NOMO-1 treated with dmso at 0.1 percent for 144 hours (cell line): ENCODE data around the gene KANSL1L.
A peak's percentile ranks its signal among the peaks of the same experiment; 100 is the strongest.
"Not testable (repeated sequence)": the region's sequence is repeated elsewhere in the genome, so short reads cannot be mapped to it uniquely, and the experiment has no call there.

Experiments
- DNase-seq: peaks from one replicate; lab custom pipeline; 2025; ENCODE audit not compliant: unreplicated experiment; lab: John Stamatoyannopoulos, UW

Gene KANSL1L

DNA sequence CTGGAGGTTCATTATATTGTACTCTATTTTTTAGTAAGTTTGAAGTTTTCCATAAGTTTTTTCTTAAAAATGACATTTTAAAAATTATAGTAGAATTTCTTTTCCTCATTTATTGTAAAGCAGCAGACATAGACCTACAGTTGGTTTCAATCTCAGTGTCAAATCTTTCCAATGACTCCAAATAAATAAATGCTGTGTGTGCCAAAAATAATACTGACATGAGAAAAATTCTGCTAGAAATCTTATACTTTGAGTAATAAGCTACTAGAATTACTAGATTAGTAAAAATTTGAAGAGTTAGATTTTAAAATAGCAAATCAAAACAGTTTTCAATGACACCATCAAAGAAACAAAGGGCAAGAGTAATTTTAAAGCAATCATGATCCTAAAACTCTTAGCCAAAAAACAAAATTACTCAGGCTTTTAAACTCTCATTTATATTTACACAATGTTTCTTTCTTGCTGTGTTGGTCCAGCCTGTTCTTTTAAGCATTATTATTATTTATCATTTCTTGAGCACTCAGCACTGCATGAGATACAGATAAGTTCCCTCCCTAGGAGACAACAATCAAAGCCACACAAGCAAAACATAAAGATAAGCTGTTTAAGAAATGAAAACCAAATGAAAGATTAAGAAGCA lies 8.3 kb upstream of the KANSL1L start:
- DNase-seq = no peak

DNA sequence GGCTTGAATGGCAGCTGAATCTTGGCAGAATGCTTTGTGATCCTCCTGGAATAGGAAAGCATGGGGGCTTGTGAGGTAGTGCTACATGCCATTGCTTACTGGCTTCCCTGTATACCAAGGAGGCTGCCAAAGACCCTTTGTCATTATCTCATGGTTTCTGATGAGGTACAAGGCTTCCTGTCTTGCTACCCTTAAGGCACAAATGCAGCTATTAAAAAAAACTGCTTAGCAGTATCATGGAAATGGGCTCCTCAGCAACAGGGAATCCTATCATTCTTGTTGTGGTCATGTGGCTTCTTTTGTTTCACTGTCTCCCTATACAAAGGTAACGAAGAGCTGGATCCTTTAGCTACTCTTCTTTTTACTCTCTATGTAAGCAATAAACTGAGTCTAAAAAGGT lies 6.6 kb upstream of the KANSL1L start:
- no peak for DNase-seq

DNA sequence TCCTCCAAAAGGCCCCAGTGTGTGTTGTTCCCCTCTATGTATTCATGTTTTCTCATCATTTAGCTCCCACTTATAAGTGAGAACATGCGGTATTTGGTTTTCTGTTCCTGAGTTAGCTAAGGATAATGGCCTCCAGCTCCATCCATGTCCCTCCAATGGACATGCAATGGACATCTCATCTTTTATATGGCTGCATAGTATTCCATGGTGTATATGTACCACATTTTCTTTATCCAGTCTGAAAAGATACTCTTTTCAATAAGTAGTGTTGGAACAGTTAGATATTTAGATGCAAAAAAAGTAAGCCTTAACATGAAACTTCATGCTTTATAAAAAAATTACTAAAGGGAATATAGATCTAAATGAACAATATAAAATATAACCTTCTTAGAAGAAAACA lies 5.9 kb upstream of the KANSL1L start:
- DNase-seq = not testable (repeated sequence)

DNA sequence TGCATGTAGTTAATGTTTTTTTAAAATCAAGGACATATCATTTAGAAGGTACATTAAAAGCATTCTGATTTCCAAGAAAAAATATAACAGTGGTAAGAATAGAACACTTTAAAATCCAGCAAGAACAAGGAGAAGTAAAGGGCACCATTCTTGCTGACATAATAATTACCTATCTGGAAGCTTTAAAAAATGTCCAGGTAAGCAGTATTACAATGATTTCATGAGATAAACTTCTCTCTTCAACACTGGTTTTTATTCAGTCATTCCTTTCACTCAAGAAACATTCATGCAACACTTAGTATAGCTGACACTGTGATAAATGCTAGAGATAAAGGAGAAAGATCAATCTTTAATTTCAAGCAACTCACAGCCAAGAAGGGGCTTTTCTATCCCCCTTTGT lies 2.9 kb upstream of the KANSL1L start:
- DNase-seq = no peak

- DNase-seq = no peak
Measured at GRCh38 chr2:210172219-210172575, 988 bp upstream of the KANSL1L start.

DNA sequence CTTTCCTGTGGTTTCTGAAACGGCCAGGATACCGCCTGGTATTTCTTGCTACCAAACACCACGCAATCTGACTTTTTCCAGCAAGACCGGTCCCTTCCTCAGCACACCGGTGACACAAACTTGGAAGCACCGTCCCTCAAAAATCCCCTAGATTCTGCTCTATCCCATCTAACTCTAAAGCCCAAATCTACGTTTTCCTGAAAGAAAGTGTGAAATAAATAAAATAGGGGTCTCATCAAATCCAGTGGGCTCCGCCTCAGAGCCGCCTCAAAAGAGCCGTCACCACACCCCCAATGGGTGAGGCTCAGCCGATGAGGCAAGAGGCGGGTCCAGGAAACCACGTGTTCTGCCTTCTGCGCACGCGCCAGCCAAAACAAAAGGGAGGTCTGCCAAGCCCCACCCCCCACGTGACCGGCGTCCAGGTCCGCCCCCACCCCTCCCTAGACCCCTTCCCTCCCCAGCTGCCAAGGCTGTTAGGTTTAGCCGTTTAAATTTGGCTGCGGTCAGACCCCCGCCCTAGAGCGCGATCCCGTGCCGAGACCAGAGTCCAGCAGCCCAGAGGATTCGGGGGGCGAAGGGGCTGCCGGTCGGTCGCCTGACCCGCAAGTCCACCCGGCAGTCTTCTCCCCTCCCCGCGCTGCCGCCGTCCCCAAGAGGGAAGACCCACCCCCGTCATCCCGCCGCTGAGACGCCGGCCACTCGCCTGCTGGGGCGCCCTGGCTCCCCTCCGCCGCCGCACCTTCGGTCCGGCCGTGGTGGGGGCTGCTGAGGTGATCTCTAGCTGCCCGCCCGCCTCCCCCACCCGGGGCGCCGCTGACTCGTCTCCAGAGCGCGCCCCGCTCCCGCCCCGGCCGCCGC lies 534 bp downstream of the KANSL1L start:
- peak; percentile 90 for DNase-seq

GRCh38 chr2:210170196-210170445 lies 1.1 kb downstream of the KANSL1L start:
- no peak for DNase-seq

GRCh38 chr2:210169516-210170195 lies 1.6 kb downstream of the KANSL1L start:
- peak; percentile 61 for DNase-seq

GRCh38 chr2:210167227-210167626 lies 4.0 kb downstream of the KANSL1L start:
- no peak for DNase-seq

GRCh38 chr2:210162466-210163124 lies 8.6 kb downstream of the KANSL1L start:
- DNase-seq = peak; percentile 16

- DNase-seq = no peak
Measured at GRCh38 chr2:210159059-210159458, 12.2 kb downstream of the KANSL1L start.

DNA sequence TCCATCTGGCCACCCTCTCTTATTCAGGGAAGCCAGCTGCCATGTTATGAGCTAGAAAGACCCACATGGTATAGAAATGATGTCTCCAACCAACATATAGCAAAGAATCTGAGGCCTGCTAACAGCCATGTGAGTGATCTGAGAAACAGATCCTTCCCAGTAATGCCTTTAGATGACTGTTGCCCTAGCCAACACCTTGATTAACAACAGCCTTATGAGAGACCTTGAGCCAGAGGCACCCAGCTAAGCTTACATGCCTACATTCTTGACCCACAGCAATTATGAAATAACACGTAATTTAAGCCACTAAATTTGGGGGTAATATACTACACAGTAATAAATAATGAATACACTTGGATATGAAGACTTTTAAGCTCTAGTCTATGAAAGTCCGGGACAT lies 13.0 kb downstream of the KANSL1L start:
- no peak for DNase-seq

DNA sequence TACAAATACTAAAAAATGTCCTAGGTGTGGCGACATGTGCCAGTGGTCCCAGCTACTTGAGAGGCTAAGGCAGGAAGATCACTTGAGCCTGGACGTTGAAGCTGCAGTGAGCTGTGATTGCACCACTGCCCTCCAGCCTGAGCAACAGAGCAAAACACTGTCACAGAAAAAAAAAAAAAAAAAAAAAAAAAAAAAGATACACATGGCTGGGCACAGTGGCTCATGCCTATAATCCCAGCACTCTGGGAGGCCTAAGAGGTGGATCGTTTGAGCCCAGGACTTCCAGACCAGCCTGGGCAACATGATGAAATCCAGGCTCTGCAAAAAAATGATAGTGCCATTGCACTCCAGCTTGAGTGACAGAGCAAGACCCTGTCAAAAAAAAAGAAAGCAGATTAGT lies 13.7 kb downstream of the KANSL1L start:
- DNase-seq = no peak

GRCh38 chr2:210147614-210148013 lies 23.6 kb downstream of the KANSL1L start:
- DNase-seq = no peak

DNA sequence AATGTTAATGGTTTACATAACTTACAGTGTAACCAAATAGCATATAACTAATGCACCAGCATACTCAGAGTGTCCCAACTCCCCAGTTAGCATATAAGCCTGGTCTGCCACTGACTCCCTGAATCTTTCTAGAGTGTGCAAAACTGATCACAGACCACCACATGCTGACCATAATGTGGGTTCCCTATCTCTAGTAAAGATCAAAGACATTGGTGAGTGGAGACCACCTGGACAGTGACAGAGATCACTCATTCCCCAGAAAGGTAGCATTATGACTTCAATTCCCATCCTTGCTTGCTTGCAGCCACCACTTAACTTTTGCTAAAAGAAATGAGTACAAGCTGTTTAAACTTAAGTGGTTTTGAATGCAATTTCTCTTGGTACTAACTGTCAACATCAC lies 39.0 kb downstream of the KANSL1L start:
- no peak for DNase-seq

DNA sequence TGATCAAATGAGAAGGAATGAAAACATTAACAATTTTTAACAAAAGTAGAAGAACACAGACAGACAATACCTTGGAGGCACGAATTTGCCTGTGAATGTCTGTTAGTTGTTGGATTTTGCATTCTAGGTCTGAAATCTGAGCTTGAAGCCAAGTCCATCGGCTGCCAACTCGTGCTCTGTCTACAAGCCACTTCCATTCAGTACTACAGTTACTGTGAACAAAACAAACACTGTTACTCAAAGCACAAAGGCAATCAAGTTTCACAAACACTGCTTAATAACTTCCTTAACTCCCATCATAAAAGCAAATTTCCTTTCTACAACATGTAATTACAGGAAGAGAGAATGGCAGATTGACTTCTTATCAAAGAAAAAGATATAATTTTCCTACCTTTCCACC lies 42.2 kb downstream of the KANSL1L start:
- DNase-seq = no peak

DNA sequence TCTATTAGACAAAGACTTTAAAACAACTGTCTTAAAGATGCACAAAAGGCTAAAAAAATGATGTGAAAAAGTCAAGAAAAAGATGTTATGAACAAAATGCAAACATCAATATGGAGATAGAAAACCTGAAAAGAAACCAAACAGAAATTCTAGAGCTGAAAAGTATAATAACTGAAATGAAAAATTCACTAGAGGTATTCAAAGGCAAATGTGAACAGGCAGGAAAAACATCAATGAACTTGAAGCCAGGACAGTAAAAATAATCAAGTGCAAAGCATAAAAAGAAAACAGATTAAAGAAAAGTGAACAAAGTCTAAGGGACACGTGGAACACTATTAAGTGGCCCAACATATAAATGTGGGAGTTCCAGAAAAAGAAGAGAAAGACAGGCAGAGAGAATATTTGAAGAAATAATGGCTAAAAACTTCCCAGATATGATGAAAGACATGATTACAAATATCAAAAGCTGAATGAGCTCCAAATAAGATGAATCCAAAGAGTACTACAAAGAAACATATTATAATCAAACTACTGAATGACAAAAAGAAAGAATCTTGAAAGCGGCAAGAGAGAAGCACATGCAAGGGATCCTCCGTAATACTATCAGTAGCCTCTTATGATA lies 57.5 kb downstream of the KANSL1L start:
- no peak for DNase-seq

DNA sequence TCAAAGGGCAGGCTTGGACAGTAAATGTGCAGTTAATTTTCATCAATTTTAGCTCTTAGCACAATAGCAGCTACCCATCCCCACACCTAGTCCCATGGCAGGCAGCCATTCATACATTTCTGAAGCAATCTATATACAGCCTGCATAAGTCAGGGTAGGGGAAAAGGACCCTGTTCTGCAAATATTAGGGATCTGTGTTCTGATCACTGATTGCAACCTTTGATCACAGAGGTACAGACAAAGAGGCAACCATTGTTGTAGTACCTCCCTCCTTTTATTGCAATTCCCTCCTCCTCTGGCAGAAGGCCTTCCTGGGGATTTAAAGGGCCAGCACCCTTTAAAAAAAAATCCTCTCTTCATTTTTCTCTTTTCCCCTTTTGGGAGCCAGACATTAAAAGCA lies 58.3 kb downstream of the KANSL1L start:
- DNase-seq = no peak

- no peak for DNase-seq
Measured at GRCh38 chr2:210099940-210100339, 71.3 kb downstream of the KANSL1L start.

DNA sequence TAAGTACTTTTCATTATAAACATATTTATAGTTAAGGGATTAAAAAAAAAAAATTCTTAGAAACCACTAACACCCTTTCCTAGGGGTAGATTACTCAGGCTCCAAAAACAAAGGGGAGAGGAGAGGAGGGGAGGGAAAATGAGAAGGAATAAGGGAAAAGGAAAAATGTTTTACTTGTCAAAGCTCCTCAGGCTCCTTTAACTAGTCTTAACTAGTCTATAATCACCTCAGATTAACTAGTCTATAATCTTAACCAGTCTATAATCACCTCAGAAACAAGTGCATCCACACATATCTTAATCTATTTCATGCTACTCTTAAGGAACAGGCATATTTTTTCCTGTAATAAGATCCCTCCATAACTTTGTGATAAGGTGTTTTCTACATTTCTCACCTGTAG lies 76.4 kb downstream of the KANSL1L start:
- no peak for DNase-seq

DNA sequence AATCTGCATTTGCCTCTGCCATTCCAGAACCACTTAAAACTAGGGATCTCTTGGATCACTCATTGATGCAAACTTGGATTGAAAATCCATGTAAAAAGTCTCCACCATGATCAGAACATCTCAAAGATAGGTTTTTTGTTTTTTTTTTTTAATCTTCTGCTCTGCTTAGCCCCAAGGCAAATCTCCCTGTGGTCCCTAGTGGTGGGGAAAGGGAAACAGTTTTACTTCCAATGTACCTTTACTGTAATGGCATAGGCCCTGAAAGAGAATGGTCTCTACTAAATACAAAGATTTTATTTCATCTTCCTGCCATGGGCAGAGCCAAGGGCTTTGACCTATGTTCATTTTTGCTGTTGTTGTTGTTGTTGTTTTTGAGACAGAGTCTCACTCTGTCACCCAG lies 78.4 kb downstream of the KANSL1L start:
- DNase-seq = no peak
